ENCODE results near the gene AP4B1. TPM values are rescaled to one million over a fixed set of nuclear protein-coding genes. Genes with fewer than 3 reads are reported as not detected.

Gene AP4B1
- total and polyA plus RNA-seq, 2 donors = 9.2 to 35.3 TPM

DNA sequence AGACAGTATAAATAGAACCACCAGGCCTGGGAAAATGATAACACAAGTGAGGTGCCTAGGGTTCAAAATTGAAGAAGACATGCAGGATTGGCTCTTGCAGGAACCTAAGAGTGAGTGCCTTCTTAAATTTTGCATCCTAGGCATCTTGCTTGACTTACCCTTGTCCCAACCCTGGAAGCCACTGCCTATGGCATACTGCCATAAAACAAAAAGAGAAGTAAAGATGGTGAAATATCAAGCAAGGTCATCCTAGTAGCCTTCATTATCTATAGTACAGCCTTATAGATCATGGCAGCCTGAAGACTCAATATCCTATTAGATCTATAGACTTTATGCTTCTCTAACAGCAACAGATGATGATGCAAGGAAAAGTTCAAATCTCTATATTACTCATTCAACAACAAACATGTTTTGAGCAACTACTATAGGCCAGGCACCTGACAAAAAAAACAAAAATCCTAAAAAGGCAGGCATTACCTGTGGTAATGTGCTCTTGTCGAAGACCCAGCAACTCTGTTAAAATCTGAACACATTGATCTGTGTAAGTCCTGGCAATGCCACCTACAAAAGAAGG lies 6.3 kb downstream of the AP4B1 start:
- Histone ChIP-seq H3K4me3 (ENCODE audit: low read depth, low read length) (no peak overlapping the region), H3K36me3 (ENCODE audit: insufficient read depth) (no peaks in the 10 kb centered on the region), H3K27ac (ENCODE audit: low read depth) (no peak overlapping the region), H3K4me1 (ENCODE audit: insufficient read depth) (no peaks in the 10 kb centered on the region)
- DNase-seq (ENCODE audit: extremely low spot score) = no peak
- 97% methylated on average over 1 of the region's 1 CpG for WGBS

GRCh38 chr1:113895961-113896360 lies 8.6 kb downstream of the AP4B1 start:
- WGBS = 90% methylated on average over 8 of the region's 8 CpGs

DNA sequence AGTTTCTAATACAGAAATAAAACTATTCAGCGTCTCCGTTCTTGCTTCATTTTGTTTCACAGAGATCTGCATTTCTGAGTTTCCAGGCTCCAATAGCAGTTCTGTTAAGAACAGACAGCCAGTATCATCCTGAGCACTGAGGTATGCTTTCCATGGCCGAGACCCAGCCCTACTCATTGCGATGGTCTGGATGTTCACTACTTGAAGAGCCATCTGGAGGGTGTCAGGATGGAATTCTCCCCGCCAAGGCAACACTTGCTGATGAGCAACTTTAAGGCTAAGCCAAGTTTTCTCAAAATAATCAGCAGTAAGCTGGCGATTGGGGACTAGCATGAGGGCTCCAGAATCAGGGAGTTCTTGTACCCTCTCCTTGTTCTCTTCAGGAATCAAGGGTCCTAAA lies 9.5 kb downstream of the AP4B1 start:
- DNase-seq (ENCODE audit: extremely low spot score) = no peak
- Histone ChIP-seq H3K4me1 (ENCODE audit: insufficient read depth) (no peaks in the 10 kb centered on the region), H3K4me3 (ENCODE audit: low read depth, low read length) (no peak overlapping the region), H3K27ac (ENCODE audit: low read depth) (no peak overlapping the region), H3K36me3 (ENCODE audit: insufficient read depth) (no peaks in the 10 kb centered on the region)
- WGBS = 83% methylated on average over 6 of the region's 6 CpGs

More at GRCh38 chr1:113895961-113896360, 8.6 kb downstream of the AP4B1 start:
- Histone ChIP-seq H3K36me3 (ENCODE audit: insufficient read depth) (no peaks in the 10 kb centered on the region), H3K27ac (ENCODE audit: low read depth) (no peak overlapping the region), H3K4me3 (ENCODE audit: low read depth, low read length) (no peak overlapping the region), H3K4me1 (ENCODE audit: insufficient read depth) (no peaks in the 10 kb centered on the region)
- no peak for DNase-seq (ENCODE audit: extremely low spot score)

DNA sequence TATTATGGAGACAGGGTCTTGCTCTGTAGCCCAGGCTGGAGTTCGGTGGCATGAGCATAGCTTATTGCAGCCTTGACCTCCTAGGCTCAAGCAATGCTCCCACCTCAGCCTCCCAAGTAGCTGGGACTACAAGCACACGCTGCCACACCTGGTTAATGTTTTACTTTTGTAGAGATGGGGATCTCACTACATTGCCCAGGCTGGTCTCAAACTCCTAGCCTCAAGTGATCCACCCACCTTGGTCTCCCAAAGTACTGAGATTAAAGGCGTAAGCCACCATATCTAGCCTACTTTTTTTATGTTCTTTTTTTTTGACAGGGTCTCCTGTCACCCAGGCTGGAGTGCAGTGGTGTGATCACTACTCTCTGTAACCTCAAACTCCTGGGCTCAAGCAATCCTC lies 11.3 kb downstream of the AP4B1 start:
- WGBS = 92% methylated on average over 3 of the region's 3 CpGs
- DNase-seq (ENCODE audit: extremely low spot score) = no peak
- no peak overlapping the region for H3K4me3 ChIP-seq (ENCODE audit: low read depth, low read length)
- H3K36me3 ChIP-seq (ENCODE audit: insufficient read depth) = no peaks in the 10 kb centered on the region
- no peak overlapping the region for H3K27ac ChIP-seq (ENCODE audit: low read depth)
- H3K4me1 ChIP-seq (ENCODE audit: insufficient read depth) = no peaks in the 10 kb centered on the region

DNA sequence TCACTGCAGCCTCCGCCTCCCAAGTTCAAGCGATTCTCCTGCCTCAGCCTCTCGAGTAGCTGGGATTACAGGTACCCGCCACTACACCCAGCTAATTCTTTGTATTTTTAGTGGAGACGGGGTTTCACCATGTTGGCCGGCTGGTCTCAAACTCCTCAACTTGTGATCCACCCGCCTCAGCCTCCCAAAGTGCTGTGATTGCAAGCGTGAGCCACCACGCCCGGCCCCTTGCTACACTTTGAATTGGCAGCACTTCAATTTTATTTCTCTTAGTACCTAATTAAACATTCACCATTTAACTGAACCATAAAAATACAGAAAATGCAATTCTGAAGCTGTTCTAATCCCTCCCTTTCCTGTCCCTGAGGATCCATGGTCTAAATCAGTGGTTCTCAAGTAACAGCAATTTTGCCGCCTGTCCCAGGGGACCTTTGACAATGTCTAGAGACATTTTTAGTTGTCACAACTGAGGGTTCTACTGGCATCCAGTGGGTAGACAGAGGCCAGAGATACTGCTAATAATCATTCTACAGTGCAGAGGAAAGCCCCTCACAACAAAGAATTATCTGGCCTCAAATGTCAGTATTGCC lies 12.9 kb downstream of the AP4B1 start:
- Histone ChIP-seq H3K36me3 (ENCODE audit: insufficient read depth) (no peaks in the 10 kb centered on the region), H3K4me3 (ENCODE audit: low read depth, low read length) (no peak overlapping the region), H3K27ac (ENCODE audit: low read depth) (no peak overlapping the region), H3K4me1 (ENCODE audit: insufficient read depth) (no peaks in the 10 kb centered on the region)
- 86% methylated on average over 11 of the region's 11 CpGs for WGBS
- DNase-seq (ENCODE audit: extremely low spot score) = no peak

DNA sequence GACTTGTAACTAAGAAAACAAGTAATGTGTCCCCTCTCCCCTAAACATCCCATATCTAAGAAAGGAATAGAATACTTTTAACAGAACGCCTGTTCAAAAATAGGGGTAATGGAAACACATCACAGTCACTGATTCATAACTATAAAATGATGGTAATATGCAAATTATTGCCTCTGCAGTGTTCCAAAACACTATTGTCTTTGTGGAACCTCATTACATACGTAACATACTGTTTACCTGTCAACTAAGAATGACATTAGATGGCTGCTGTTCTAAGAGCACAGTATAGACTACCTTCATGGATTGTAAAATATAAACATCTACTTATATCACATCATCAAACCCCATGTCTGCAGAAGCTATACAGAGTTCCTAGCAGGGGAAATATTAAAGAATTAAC lies 13.8 kb downstream of the AP4B1 start:
- H3K4me1 ChIP-seq (ENCODE audit: insufficient read depth) = no peaks in the 10 kb centered on the region
- H3K4me3 ChIP-seq (ENCODE audit: low read depth, low read length) = no peak overlapping the region
- H3K36me3 ChIP-seq (ENCODE audit: insufficient read depth) = no peaks in the 10 kb centered on the region
- no peak overlapping the region for H3K27ac ChIP-seq (ENCODE audit: low read depth)
- WGBS = 68% methylated on average over 2 of the region's 2 CpGs
- DNase-seq (ENCODE audit: extremely low spot score) = no peak

DNA sequence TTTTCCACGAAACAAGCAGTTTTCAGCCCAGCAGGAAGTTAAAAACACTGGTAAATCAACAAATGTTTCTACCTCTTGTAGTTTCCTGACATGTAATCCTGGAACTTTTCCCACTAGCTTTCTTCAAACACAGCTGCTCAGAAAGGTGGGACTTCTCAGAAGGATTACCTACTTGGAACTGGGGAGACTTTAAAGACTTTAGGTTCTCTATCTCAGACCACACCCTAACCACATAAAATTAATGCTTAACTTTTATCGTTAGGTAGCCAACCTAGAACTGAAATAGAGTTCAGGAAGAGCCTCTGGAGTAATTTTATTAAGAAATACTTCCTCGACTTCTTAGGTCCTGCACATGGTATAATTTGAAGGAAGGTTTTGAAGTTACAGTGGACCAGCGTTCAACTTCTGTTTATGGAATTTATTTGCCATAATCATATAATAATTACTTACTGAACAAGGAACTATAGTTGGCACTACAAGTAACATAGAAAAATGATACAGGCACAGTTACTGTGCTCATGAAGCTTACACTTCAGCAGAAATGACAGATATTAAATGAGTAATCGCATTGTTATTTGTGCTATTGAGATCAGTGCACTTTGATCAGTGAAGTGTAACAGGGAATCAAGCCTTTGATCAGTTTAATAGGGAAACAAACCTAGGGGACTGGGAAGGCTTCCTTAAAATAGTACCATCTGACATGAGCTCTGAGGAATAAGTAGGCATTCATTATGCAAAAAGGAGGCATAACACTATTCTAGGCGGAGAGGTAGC lies 17.0 kb downstream of the AP4B1 start, which contains the start of gene BCL2L15:
Gene BCL2L15, minus strand, starts transcription at position 180 of the 774 bp plus-strand sequence. CDS start 206 bp downstream, outside the sequence.
- WGBS = 67% methylated on average over 6 of the region's 6 CpGs
- no peak for DNase-seq (ENCODE audit: extremely low spot score)
- no peak within 1 kb of the TSS for H3K27ac ChIP-seq (ENCODE audit: low read depth)

DNA sequence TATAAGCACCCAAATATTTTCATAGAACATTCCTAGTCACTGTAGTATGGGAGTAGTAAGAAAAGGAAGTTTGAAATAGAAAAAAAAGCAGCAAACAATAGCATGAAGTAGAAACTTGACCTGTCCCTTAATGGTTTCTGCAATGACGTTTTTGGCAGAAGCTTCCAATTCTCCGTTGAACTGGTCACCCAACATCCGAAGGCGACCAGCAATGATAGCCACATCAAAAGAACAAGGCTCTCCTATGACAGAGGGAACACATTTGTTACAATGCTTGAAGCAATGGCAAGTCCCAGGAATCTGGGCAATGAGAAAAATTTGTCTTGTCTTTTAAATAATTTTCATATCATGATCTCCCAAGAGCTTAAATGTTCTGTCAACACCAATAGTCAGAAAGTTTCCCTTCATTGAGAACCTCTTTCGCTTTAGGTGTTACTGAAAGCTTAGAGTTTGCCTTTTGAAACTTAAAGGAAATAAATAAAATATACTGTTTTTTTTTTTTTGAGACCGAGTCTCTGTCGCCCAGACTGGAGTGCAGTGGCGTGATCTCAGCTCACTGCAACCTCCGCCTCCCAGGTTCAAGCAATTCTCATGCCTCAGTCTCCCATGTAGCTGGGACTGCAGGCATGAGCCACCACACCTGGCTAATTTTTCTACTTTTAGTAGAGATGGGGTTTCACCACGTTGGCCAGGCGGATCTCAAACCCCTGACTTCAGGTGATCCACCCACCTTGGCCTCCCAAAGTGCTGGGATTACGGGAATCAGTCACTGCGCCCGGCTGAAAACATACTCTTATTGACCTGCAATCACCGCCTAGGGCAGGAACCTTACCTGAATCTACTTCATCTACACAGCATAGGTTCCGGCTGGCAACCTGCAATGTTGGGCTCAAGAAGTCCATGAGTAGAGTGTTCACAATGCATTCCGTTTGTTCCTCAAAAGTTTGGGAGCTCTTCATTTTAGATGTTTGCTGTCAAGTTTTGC lies 17.9 kb downstream of the AP4B1 start:
- Histone ChIP-seq H3K27ac (ENCODE audit: low read depth) (no peak overlapping the region), H3K36me3 (ENCODE audit: insufficient read depth) (no peaks in the 10 kb centered on the region), H3K4me1 (ENCODE audit: insufficient read depth) (no peaks in the 10 kb centered on the region), H3K4me3 (ENCODE audit: low read depth, low read length) (no peak overlapping the region)
- 91% methylated on average over 17 of the region's 17 CpGs for WGBS
- no peak for DNase-seq (ENCODE audit: extremely low spot score)

More for the DNA sequence above, 17.0 kb downstream of the AP4B1 start, which contains the start of gene BCL2L15:
- Histone ChIP-seq H3K36me3 (ENCODE audit: insufficient read depth) (no peaks in the 10 kb centered on the region), H3K4me1 (ENCODE audit: insufficient read depth) (no peaks in the 10 kb centered on the region), H3K4me3 (ENCODE audit: low read depth, low read length) (no peak within 1 kb of the TSS)

DNA sequence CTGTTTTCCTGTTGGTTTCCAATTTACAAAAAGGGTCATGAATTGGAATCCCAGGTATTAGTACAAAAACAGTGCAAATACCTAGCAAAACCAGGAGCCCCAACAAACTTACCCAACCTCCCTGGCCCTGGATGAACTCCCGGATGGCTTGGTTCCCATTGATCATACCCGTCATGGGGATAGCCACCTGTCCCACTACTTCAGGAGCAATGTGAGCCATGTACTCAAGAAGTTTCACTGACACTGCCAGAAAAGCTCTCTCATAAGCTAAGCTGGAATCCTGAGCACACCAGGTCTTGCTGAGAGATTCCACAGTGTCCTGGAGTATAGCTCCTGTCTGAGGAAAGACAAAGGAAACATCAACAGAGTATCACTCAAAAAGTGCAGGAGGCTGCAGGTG lies 22.9 kb downstream of the AP4B1 start:
- DNase-seq (ENCODE audit: extremely low spot score) = no peak
- Histone ChIP-seq H3K27ac (ENCODE audit: low read depth) (no peak overlapping the region), H3K4me3 (ENCODE audit: low read depth, low read length) (no peak overlapping the region), H3K4me1 (ENCODE audit: insufficient read depth) (no peaks in the 10 kb centered on the region), H3K36me3 (ENCODE audit: insufficient read depth) (no peaks in the 10 kb centered on the region)
- WGBS = 81% methylated on average over 2 of the region's 2 CpGs

DNA sequence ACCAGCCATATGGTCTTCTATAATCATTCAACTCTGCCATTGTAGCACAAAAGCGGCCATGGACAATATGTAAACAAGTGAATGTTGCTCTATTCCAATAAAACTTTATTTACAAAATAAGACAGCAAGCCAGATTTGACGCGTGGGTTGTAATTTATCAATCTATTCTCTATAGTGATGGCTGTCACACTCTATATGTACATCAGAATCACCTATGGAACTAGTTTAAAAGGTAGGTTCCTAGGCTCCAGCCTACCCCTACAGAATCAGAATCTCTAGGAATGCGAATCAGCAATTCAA lies 24.9 kb downstream of the AP4B1 start:
- DNase-seq (ENCODE audit: extremely low spot score) = no peak
- no peaks in the 10 kb centered on the region for H3K4me1 ChIP-seq (ENCODE audit: insufficient read depth)
- H3K4me3 ChIP-seq (ENCODE audit: low read depth, low read length) = no peak overlapping the region
- no peaks in the 10 kb centered on the region for H3K36me3 ChIP-seq (ENCODE audit: insufficient read depth)
- no peak overlapping the region for H3K27ac ChIP-seq (ENCODE audit: low read depth)
- WGBS = 66% methylated on average over 4 of the region's 4 CpGs

GRCh38 chr1:113876176-113876575 lies 28.4 kb downstream of the AP4B1 start:
- DNase-seq (ENCODE audit: extremely low spot score) = no peak
- WGBS = 95% methylated on average over 5 of the region's 5 CpGs
- no peak overlapping the region for H3K4me3 ChIP-seq (ENCODE audit: low read depth, low read length)

GRCh38 chr1:113875714-113876113 lies 28.9 kb downstream of the AP4B1 start:
- no peak overlapping the region for H3K4me3 ChIP-seq (ENCODE audit: low read depth, low read length)
- no peak overlapping the region for H3K27ac ChIP-seq (ENCODE audit: low read depth)
- H3K36me3 ChIP-seq (ENCODE audit: insufficient read depth) = no peaks in the 10 kb centered on the region
- H3K4me1 ChIP-seq (ENCODE audit: insufficient read depth) = no peaks in the 10 kb centered on the region
- whole genome bisulfite sequencing = 90% methylated on average over 2 of the region's 2 CpGs
- no peak for DNase-seq (ENCODE audit: extremely low spot score)

More at GRCh38 chr1:113876176-113876575, 28.4 kb downstream of the AP4B1 start:
- Histone ChIP-seq H3K4me1 (ENCODE audit: insufficient read depth) (no peaks in the 10 kb centered on the region), H3K27ac (ENCODE audit: low read depth) (no peak overlapping the region), H3K36me3 (ENCODE audit: insufficient read depth) (no peaks in the 10 kb centered on the region)
